ACHN (cell line): ENCODE data around the gene PRKD1.

Experiments
- DNase-seq: peaks from one replicate; pipeline ENCODE4 v3.0.0-alpha.2; 2015
- in situ Hi-C: cut with HindIII; loops from 2 replicates; pipeline ENCODE4 v1.10.0; 2017; ENCODE audit warnings: low sequenced_read_pairs, low pct_ligation_motif_present, low pct_unique_long_range_greater_than_20kb

PRKD1 gene

GRCh38 chr14:29763342-29763858 lies 164.2 kb downstream of the PRKD1 start:
- in situ Hi-C loops = no loop called here

GRCh38 chr14:29759521-29760340 lies 167.9 kb downstream of the PRKD1 start:
- in situ Hi-C loops = no loop called here
- no peak for DNase-seq

More at GRCh38 chr14:29763342-29763858, 164.2 kb downstream of the PRKD1 start:
- DNase-seq = no peak

GRCh38 chr14:29757711-29758233 lies 169.9 kb downstream of the PRKD1 start:
- DNase-seq = no peak

GRCh38 chr14:29757188-29757680 lies 170.4 kb downstream of the PRKD1 start:
- in situ Hi-C loops = no loop called here
- no peak for DNase-seq

More at GRCh38 chr14:29757711-29758233, 169.9 kb downstream of the PRKD1 start:
- in situ Hi-C loops = no loop called here

- no peak for DNase-seq
- in situ Hi-C loops = no loop called here
Observed at GRCh38 chr14:29756019-29756385, 171.6 kb downstream of the PRKD1 start.

GRCh38 chr14:29755311-29756018 lies 172.2 kb downstream of the PRKD1 start:
- no peak for DNase-seq
- in situ Hi-C loops = no loop called here

GRCh38 chr14:29754134-29754533 lies 173.5 kb downstream of the PRKD1 start:
- in situ Hi-C loops = no loop called here
- DNase-seq = no peak

- no peak for DNase-seq
- in situ Hi-C loops = no loop called here
Observed at GRCh38 chr14:29752221-29752923, 175.3 kb downstream of the PRKD1 start.

GRCh38 chr14:29749829-29750228 lies 177.8 kb downstream of the PRKD1 start:
- DNase-seq = no peak
- in situ Hi-C loops = no loop called here

GRCh38 chr14:29749327-29749726 lies 178.3 kb downstream of the PRKD1 start:
- in situ Hi-C loops = no loop called here
- DNase-seq = peak; percentile 64

- no peak for DNase-seq
- in situ Hi-C loops = no loop called here
Observed at GRCh38 chr14:29745863-29746262, 181.8 kb downstream of the PRKD1 start.

GRCh38 chr14:29743531-29743930 lies 184.1 kb downstream of the PRKD1 start:
- in situ Hi-C loops = no loop called here
- no peak for DNase-seq

GRCh38 chr14:29741909-29742401 lies 185.7 kb downstream of the PRKD1 start:
- peak; percentile 34 for DNase-seq
- in situ Hi-C loops = no loop called here

GRCh38 chr14:29740491-29740890 lies 187.2 kb downstream of the PRKD1 start:
- in situ Hi-C loops = no loop called here
- DNase-seq = no peak

- DNase-seq = no peak
- in situ Hi-C loops = no loop called here
Observed at GRCh38 chr14:29738950-29739349, 188.7 kb downstream of the PRKD1 start.

GRCh38 chr14:29738056-29738455 lies 189.6 kb downstream of the PRKD1 start:
- DNase-seq = no peak
- in situ Hi-C loops = no loop called here

- DNase-seq = no peak
- in situ Hi-C loops = no loop called here
Observed at GRCh38 chr14:29735459-29735858, 192.2 kb downstream of the PRKD1 start.

- no peak for DNase-seq
- in situ Hi-C loops = no loop called here
Observed at GRCh38 chr14:29734732-29735131, 192.9 kb downstream of the PRKD1 start.
